ENCODE measurements around the gene POMC.

Gene POMC

DNA sequence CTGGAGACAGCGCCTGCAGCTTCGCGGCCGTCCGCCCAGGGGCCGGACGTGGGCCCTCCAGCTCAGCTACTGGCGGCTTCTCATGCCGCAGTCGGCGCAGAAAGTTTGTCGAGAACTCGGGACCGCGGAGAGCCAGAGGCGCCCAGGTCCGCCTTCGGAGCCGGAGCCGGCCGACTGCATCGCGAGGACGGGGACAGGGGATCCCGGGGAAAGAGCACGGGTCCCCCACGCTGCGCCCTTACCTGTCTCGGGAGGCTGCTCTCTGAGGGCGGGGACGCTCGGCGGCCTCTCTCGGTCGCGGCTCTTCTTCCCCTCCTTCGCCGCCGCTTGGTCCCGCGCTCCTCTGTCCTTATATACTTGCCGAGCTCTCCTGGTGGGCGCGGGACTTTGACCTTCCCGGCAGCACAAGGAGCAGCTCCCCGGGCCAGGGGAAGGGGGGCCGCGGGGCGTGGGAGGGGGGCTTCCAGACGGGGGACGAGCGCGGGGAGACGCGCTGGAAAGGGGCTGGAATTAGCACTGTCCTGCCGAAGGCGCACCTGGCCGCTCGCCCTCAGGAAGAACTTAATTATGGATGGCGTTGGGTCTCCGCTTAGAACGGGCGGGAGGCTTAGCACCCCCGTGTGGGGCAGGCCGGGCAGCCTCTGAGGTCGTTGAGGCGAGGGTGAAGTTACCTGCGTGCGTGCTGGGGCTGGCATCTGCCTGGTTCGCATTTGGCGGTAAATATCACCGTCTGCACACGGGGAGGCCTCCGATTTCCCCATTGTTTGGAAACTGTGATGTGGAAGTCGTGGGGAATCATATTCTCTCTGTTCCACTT, at the start of gene POMC:
TSS of gene POMC (minus strand) at position 325 of the 817 bp plus-strand sequence. CDS start 3,808 bp downstream, outside the sequence.
- TF ChIP-seq REST (IDR thresholded peaks at IDR 0.05; ENCODE audit: low read depth) = no peak

- TF ChIP-seq, protein P1, sequence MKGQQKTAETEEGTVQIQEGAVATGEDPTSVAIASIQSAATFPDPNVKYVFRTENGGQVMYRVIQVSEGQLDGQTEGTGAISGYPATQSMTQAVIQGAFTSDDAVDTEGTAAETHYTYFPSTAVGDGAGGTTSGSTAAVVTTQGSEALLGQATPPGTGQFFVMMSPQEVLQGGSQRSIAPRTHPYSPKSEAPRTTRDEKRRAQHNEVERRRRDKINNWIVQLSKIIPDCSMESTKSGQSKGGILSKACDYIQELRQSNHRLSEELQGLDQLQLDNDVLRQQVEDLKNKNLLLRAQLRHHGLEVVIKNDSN (IDR thresholded peaks at IDR 0.05) = no peak
- no peak for TF ChIP-seq YY1 (IDR thresholded peaks at IDR 0.05; ENCODE audit: low read depth)
- no peak for TF ChIP-seq ZBTB7A (IDR thresholded peaks at IDR 0.05; ENCODE audit: low read depth)
- no peak for TF ChIP-seq TAF1 (IDR thresholded peaks at IDR 0.05; ENCODE audit: low read depth)
- no peak for TF ChIP-seq TEAD4 (IDR thresholded peaks at IDR 0.05)
- no peak for TF ChIP-seq TCF12 (IDR thresholded peaks at IDR 0.05; ENCODE audit: low read depth)
- no peak for TF ChIP-seq EGR1 (IDR thresholded peaks at IDR 0.05)
- no peak for TF ChIP-seq FOXM1 (IDR thresholded peaks at IDR 0.05; ENCODE audit: borderline replicate concordance, low read depth)
- TF ChIP-seq CEBPB (IDR thresholded peaks at IDR 0.05) = no peak
- no peak for TF ChIP-seq EP300 (IDR thresholded peaks at IDR 0.05; ENCODE audit: borderline replicate concordance)
- TF ChIP-seq CREB1 (IDR thresholded peaks at IDR 0.05; ENCODE audit: low read depth) = no peak
- TF ChIP-seq MAX (IDR thresholded peaks at IDR 0.05) = no peak
- TF ChIP-seq NFIC (IDR thresholded peaks at IDR 0.05) = no peak
- TF ChIP-seq REST (IDR thresholded peaks at IDR 0.05; ENCODE audit: low read depth) = no peak
- TF ChIP-seq RAD21 (IDR thresholded peaks at IDR 0.05; ENCODE audit: low read depth) = no peak
Observed at GRCh38 chr2:25218100-25218499, 49.7 kb upstream of the POMC start.

DNA sequence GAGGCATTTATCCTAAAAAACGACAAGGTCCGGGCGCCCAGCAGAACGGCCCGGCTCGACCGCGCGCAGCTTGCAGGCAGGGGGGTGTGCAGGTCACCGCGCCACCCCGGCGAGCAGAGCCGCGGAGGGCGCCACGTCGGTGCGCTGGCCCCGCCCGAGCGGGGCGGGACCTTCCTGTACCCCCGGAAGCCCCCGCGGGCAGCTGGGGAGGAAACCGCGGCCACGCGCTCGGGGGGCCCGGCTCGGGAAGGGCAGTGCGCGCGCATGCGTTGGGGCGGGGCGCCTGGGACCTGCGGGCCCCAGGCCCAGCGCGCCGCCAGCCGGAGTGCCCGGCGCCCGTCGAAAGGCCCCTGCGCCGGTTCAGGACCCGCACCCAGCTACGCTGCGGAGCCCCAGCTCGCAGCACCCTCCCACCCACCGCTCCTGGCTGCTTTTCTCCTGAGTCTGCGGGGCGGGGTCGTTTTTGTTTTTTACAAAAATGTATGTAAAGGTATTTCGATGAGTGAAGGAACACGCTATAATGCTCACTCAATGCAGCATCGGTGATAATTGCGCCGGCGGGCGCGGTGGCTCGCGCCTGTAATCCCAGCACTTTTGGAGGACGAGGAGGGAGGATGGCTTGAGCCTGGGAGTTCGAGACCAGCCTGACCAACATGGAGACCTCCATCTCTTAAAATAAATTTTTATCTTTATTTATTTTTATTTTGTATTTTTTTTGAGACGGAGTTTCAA, 47.7 kb upstream of the POMC start:
- TF ChIP-seq FOXM1 (IDR thresholded peaks at IDR 0.05; ENCODE audit: borderline replicate concordance, low read depth) = no peak
- TF ChIP-seq, protein P1 (IDR thresholded peaks at IDR 0.05) = no peak

GRCh38 chr2:25215232-25215631, 46.9 kb upstream of the POMC start:
- TF ChIP-seq TCF12 (IDR thresholded peaks at IDR 0.05; ENCODE audit: low read depth) (no peak), EGR1 (IDR thresholded peaks at IDR 0.05) (no peak), EP300 (IDR thresholded peaks at IDR 0.05; ENCODE audit: borderline replicate concordance) (no peak), RAD21 (IDR thresholded peaks at IDR 0.05; ENCODE audit: low read depth) (no peak)

- TF ChIP-seq EP300 (IDR thresholded peaks at IDR 0.05; ENCODE audit: borderline replicate concordance) (no peak), FOXM1 (IDR thresholded peaks at IDR 0.05; ENCODE audit: borderline replicate concordance, low read depth) (no peak), REST (IDR thresholded peaks at IDR 0.05; ENCODE audit: low read depth) (no peak), CREB1 (IDR thresholded peaks at IDR 0.05; ENCODE audit: low read depth) (no peak), YY1 (IDR thresholded peaks at IDR 0.05; ENCODE audit: low read depth) (no peak), TCF12 (IDR thresholded peaks at IDR 0.05; ENCODE audit: low read depth) (no peak), TAF1 (IDR thresholded peaks at IDR 0.05; ENCODE audit: low read depth) (no peak), NFIC (IDR thresholded peaks at IDR 0.05) (no peak), RAD21 (IDR thresholded peaks at IDR 0.05; ENCODE audit: low read depth) (no peak), EGR1 (IDR thresholded peaks at IDR 0.05) (no peak), MAX (IDR thresholded peaks at IDR 0.05) (no peak), ZBTB7A (IDR thresholded peaks at IDR 0.05; ENCODE audit: low read depth) (no peak)
- TF ChIP-seq, protein P1 (IDR thresholded peaks at IDR 0.05) = no peak
Observed at GRCh38 chr2:25213229-25213628, 44.8 kb upstream of the POMC start.

All from Ishikawa (cell line).